Measurements from ENCODE around the gene CRYBG1. TPM values are rescaled to one million over a fixed set of nuclear protein-coding genes. Genes with fewer than 3 reads are reported as not detected.

Gene CRYBG1
- total and polyA plus RNA-seq, 10 of the 15 experiments (the other 5 are each of a cell fraction or from before 2014, with no cell fraction given) = 6.5 to 57.0 (median 25.2) TPM

DNA sequence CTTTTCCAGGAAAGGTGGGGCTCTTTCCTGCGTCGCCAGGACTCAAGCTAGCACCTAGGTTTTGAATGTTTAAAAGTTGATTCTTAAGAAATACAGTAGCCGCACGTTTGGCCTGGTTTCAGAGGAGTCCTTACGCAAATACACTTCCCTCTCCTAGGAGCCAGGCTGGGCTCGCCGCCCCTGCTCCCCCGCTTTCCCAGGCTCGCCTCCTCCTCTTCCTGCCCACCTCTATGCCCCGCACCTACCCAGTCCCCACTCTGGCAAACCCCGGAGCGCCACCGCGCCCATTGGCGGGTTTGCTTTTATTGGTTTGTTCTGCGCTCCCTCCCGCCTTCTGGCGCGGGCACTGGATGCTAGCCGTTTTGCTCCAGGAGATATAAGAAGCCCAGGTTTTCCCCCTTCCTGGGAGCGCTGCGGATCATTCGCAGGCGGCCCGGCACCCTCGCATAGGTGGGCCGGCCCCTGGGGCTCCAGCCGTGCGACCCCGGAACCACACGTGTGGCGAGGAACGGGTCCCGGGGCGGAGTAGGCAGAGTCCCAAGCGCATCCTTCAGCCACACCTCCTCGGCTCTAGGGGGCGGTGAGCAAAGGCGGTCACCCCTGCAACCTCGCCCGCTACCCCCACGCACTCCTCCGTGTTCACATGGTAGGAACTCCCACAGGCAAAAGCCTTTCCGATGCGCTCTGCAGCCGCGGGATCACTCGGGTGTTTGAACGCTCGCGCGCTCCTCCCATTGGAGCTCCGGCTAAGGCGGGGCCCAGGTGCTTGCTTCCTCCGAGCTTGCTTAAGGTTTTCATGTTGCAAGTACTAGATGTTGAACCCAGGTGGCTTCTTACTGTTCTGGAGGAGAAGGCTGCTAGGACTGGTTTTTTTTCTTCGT is 149.8 kb downstream of the CRYBG1 start (continued):
- TF ChIP-seq EGR1 (IDR thresholded peaks at IDR 0.05; ENCODE audit: borderline replicate concordance in 1 of 2, low read depth in 2 of 2, low read length in 2 of 2) = peak in 1 of 2 experiments; percentile 76; a peak in 2 of 3 replicates
- TF ChIP-seq, protein P1, sequence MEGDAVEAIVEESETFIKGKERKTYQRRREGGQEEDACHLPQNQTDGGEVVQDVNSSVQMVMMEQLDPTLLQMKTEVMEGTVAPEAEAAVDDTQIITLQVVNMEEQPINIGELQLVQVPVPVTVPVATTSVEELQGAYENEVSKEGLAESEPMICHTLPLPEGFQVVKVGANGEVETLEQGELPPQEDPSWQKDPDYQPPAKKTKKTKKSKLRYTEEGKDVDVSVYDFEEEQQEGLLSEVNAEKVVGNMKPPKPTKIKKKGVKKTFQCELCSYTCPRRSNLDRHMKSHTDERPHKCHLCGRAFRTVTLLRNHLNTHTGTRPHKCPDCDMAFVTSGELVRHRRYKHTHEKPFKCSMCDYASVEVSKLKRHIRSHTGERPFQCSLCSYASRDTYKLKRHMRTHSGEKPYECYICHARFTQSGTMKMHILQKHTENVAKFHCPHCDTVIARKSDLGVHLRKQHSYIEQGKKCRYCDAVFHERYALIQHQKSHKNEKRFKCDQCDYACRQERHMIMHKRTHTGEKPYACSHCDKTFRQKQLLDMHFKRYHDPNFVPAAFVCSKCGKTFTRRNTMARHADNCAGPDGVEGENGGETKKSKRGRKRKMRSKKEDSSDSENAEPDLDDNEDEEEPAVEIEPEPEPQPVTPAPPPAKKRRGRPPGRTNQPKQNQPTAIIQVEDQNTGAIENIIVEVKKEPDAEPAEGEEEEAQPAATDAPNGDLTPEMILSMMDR (IDR thresholded peaks at IDR 0.05 in 2 of 3, conservative IDR thresholded peaks at IDR 0.05 in 1 of 3; ENCODE audit: control insufficient read depth in 2 of 3, extremely low read depth in 1 of 3, insufficient read depth in 1 of 3, low read depth in 3 of 3, low read length in 3 of 3) = peak; percentile 26 to 44 (median 30); a peak in 3 of 6 replicates

DNA sequence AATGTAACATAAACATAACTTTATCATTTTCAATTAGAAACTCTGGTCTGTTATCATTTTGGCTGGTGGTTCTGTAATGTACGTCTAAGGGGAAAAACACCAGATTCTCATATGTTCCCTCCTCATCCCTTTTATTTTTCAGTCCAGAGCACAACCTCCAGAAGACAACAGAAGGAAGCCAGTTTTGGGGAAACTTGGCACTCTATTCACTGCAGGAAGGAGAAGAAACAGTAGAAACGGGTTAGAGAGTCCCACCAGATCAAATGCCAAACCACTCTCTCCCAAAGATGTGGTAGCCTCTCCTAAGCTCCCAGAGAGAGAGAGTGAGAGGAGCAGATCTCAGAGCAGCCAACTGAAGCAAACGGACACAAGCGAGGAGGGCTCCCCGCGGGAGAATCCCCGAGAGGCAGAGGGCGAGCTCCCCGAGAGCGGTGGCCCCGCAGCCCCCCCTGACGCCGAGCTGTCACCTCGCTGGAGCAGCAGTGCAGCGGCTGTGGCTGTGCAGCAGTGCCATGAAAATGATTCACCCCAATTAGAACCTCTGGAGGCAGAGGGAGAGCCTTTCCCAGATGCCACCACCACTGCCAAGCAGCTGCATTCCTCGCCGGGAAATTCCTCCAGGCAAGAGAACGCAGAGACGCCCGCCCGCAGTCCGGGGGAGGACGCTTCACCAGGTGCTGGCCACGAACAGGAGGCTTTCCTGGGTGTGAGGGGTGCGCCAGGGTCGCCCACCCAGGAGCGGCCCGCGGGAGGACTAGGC is 151.0 kb downstream of the CRYBG1 start:
- DNase-seq (ENCODE audit: low read depth, low spot score) (no peak), ATAC-seq (peak; percentile 13), FAIRE-seq (no peak)
- Histone ChIP-seq H3K9ac (ENCODE audit: control insufficient read depth, insufficient read depth, low read length) (peak overlapping the region; percentile 79), H2AFZ (ENCODE audit: control insufficient read depth, low read depth, low read length) (peak overlapping the region; percentile 45), H3K4me3 (peak overlapping the region; percentile 87), H4K20me1 (ENCODE audit: control insufficient read depth, insufficient read depth) (no peaks in the 10 kb centered on the region), H3K36me3 (ENCODE audit: control insufficient read depth in 2 of 2, insufficient read depth in 2 of 2, low read length in 1 of 2) (no peaks in the 10 kb centered on the region), H3K27me3 (replicated peaks in 1 of 2; ENCODE audit: control insufficient read depth in 2 of 2, insufficient read depth in 2 of 2, low read length in 1 of 2) (no peaks in the 10 kb centered on the region; a peak in 1 of 4 replicates), H3K4me1 (ENCODE audit: control insufficient read depth, insufficient read depth, low read length) (peaks cover 5% of the 10 kb centered on the region; the same call in 1 of the 2 replicates), H3K9me3 (replicated peaks; ENCODE audit: control insufficient read depth, insufficient read depth, low read length) (no peaks in the 10 kb centered on the region), H3K27ac (ENCODE audit: control insufficient read depth, insufficient read depth) (peak overlapping the region; percentile 90), H3K4me2 (ENCODE audit: control insufficient read depth, insufficient read depth) (peak overlapping the region; percentile 95), H3K79me2 (ENCODE audit: control insufficient read depth, insufficient read depth, low read length) (peaks cover 48% of the 10 kb centered on the region)
- intact Hi-C loops (cut with micrococcal nuclease; ENCODE audit: unreplicated experiment) = loop anchor here (1.0 to 2.0 kb wide), 3 partner anchors 9 to 63 kb away; no protein-coding TSS in a partner anchor
- CTCF ChIA-PET = interaction anchor here (0.8 to 6.8 kb wide), 13 partner anchors 10 to 176 kb away, joined by 3 to 79 read pairs (median 8); no protein-coding TSS in a partner anchor
- no peak for TF ChIP-seq FOXM1 (IDR thresholded peaks at IDR 0.05; ENCODE audit: low read depth, low read length)
- TF ChIP-seq, protein P2, sequence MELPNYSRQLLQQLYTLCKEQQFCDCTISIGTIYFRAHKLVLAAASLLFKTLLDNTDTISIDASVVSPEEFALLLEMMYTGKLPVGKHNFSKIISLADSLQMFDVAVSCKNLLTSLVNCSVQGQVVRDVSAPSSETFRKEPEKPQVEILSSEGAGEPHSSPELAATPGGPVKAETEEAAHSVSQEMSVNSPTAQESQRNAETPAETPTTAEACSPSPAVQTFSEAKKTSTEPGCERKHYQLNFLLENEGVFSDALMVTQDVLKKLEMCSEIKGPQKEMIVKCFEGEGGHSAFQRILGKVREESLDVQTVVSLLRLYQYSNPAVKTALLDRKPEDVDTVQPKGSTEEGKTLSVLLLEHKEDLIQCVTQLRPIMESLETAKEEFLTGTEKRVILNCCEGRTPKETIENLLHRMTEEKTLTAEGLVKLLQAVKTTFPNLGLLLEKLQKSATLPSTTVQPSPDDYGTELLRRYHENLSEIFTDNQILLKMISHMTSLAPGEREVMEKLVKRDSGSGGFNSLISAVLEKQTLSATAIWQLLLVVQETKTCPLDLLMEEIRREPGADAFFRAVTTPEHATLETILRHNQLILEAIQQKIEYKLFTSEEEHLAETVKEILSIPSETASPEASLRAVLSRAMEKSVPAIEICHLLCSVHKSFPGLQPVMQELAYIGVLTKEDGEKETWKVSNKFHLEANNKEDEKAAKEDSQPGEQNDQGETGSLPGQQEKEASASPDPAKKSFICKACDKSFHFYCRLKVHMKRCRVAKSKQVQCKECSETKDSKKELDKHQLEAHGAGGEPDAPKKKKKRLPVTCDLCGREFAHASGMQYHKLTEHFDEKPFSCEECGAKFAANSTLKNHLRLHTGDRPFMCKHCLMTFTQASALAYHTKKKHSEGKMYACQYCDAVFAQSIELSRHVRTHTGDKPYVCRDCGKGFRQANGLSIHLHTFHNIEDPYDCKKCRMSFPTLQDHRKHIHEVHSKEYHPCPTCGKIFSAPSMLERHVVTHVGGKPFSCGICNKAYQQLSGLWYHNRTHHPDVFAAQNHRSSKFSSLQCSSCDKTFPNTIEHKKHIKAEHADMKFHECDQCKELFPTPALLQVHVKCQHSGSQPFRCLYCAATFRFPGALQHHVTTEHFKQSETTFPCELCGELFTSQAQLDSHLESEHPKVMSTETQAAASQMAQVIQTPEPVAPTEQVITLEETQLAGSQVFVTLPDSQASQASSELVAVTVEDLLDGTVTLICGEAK (IDR thresholded peaks at IDR 0.05; ENCODE audit: borderline replicate concordance) = 0 out of 2 replicates have a peak, but pooled peaks have one; percentile 1
- no peak for TF ChIP-seq SREBF2 (IDR thresholded peaks at IDR 0.05; ENCODE audit: low read length)
- TF ChIP-seq CREM (IDR thresholded peaks at IDR 0.05; ENCODE audit: low read depth) = no peak
- TF ChIP-seq MEF2A (IDR thresholded peaks at IDR 0.05; ENCODE audit: insufficient read depth, low read depth, low read length) = no peak
- no peak for TF ChIP-seq ATF7 (IDR thresholded peaks at IDR 0.05; ENCODE audit: low read depth)
- TF ChIP-seq MXI1 (IDR thresholded peaks at IDR 0.05; ENCODE audit: low read depth, low read length) = 0 out of 2 replicates have a peak, but pooled peaks have one; percentile 23
- POLR2A ChIA-PET = interaction anchor here (3.8 to 5.6 kb wide), 2 partner anchors 10 to 14 kb away, joined by 34 to 47 read pairs; no protein-coding TSS in a partner anchor
- in situ Hi-C loops (cut with MboI) = loop anchor here (25.0 kb wide), 1 partner anchor 1049 kb away; no protein-coding TSS in a partner anchor
- no TSS peak for BruUV-seq (replicated peaks)
- RAD21 ChIA-PET (ENCODE audit: unreplicated experiment) = interaction anchor here (0.7 to 4.7 kb wide), 19 partner anchors 9 to 1080 kb away, joined by 3 to 101 read pairs (median 4); no protein-coding TSS in a partner anchor
- SMC1A ChIA-PET (ENCODE audit: uncharacterized antibody, unreplicated experiment) = interaction anchor here (0.6 to 6.5 kb wide), 12 partner anchors 12 to 71 kb away, joined by 3 to 109 read pairs (median 6); no protein-coding TSS in a partner anchor
- under 1% methylated on average over 26 of the region's 29 CpGs for WGBS (ENCODE audit: insufficient coverage, insufficient replicate concordance, low lambda C conversion rate, missing lambda C conversion rate)
